Endodermal cell (in vitro differentiated cells): ENCODE measurements around the gene SLC6A13. TPM values are rescaled to one million over a fixed set of nuclear protein-coding genes. Genes with fewer than 3 reads are reported as not detected.

Experiments
- DNase-seq: peaks from one replicate; pipeline ENCODE4 v3.0.0-alpha.2; 2017
- H3K27ac ChIP-seq: 2 replicates; pipeline ENCODE4 v1.5.1; 2013; ENCODE audit warnings: mild to moderate bottlenecking, low read depth, low read length, moderate library complexity
- H3K27me3 ChIP-seq: 2 replicates; pipeline ENCODE4 v1.6.1; 2013; ENCODE audit warnings: mild to moderate bottlenecking, low read length, moderate library complexity; ENCODE audit not compliant: insufficient read depth, control insufficient read depth, poor library complexity, severe bottlenecking
- H3K36me3 ChIP-seq: 2 replicates; pipeline ENCODE4 v1.7.0; 2013; ENCODE audit warnings: mild to moderate bottlenecking, low read length, moderate library complexity; ENCODE audit not compliant: control insufficient read depth, insufficient read depth
- H3K4me1 ChIP-seq: one replicate; pipeline ENCODE4 v1.7.0; 2013; ENCODE audit warnings: low read length; ENCODE audit not compliant: control insufficient read depth, insufficient read depth
- H3K4me3 ChIP-seq: 2 replicates; pipeline ENCODE4 v1.5.1; 2013; ENCODE audit warnings: mild to moderate bottlenecking, low read length, moderate library complexity
- H3K9ac ChIP-seq: 2 replicates; pipeline ENCODE4 v1.6.1; 2013; ENCODE audit warnings: mild to moderate bottlenecking, low read length, moderate library complexity; ENCODE audit not compliant: poor library complexity, severe bottlenecking; ENCODE audit errors: extremely low read depth
- H3K9me3 ChIP-seq: 2 replicates; pipeline ENCODE4 v1.6.1; 2013; ENCODE audit warnings: mild to moderate bottlenecking, low read length, moderate library complexity; ENCODE audit not compliant: control insufficient read depth
- H3K27ac Mint-ChIP-seq: 2 replicates; pipeline ENCODE4 v1.8.0; 2020; ENCODE audit warnings: mixed read lengths
- H3K27me3 Mint-ChIP-seq: 2 replicates; pipeline ENCODE4 v1.8.0; 2021; ENCODE audit warnings: mild to moderate bottlenecking, mixed read lengths; ENCODE audit not compliant: insufficient read depth
- H3K36me3 Mint-ChIP-seq: 2 replicates; pipeline ENCODE4 v1.8.0; 2020; ENCODE audit warnings: low read depth, mixed read lengths
- H3K4me1 Mint-ChIP-seq: 2 replicates; pipeline ENCODE4 v1.8.0; 2020; ENCODE audit warnings: mixed read lengths
- H3K4me3 Mint-ChIP-seq: 2 replicates; pipeline ENCODE4 v1.8.0; 2020; ENCODE audit warnings: mild to moderate bottlenecking, moderate library complexity, mixed read lengths
- H3K9me3 Mint-ChIP-seq: 2 replicates; pipeline ENCODE4 v1.8.0; 2020; ENCODE audit warnings: mild to moderate bottlenecking, mixed read lengths
- CTCF ChIP-seq: fragments of 200-600 bp; sonication (generic); conservative IDR thresholded peaks from 2 replicates; pipeline ENCODE4 v1.5.0; 2021; ENCODE audit warnings: antibody characterized with exemption, mild to moderate bottlenecking
- WGBS, 2 experiments: methylation state at CpG; one replicate each; pipeline versions ENCODE4 v1.1.5 to v1.1.7; 2013; ENCODE audit warnings: missing lambda C conversion rate in 2 of 2, mixed read lengths in 1 of 2; ENCODE audit not compliant: insufficient coverage in 1 of 2, insufficient read length in 1 of 2; 5-methylcytosine and 5-hydroxymethylcytosine counted together
- total RNA-seq, 2 donors: library from RNA; stranded (reverse); fragmentation: NEBNext Ultra II Directional in 1 of 2; extraction: Animal tissue kit (Norgen Biotek cat#: 25700) in 1 of 2; gene quantifications; 2 replicates in 1 of 2; 3 replicates in 1 of 2; pipeline ENCODE4 v1.2.1, GENCODE V29; 2021

SLC6A13 gene
- total RNA-seq, 2 donors from 2014 or later: 1.1 to 2.4 TPM

GRCh38 chr12:195156-195555, 67.5 kb downstream of the SLC6A13 start:
- WGBS, 2 experiments: 60 to 82% methylated on average over 3 to 5 of the region's 5 CpGs
- TF ChIP-seq CTCF: no peak
- H3K4me1 ChIP-seq: peaks cover 7% of the 10 kb centered on the region
- Mint-ChIP-seq H3K36me3 (no peaks in the 10 kb centered on the region), H3K4me3 (no peak overlapping the region), H3K4me1 (peaks cover 11% of the 10 kb centered on the region), H3K27me3 (peaks cover 74% of the 10 kb centered on the region), H3K27ac (no peak overlapping the region), H3K9me3 (no peaks in the 10 kb centered on the region)
- no peaks in the 10 kb centered on the region for H3K36me3 ChIP-seq
- no peak overlapping the region for H3K4me3 ChIP-seq
- no peak for DNase-seq
- H3K9me3 ChIP-seq: no peaks in the 10 kb centered on the region
- H3K27me3 ChIP-seq: peaks cover 14% of the 10 kb centered on the region
- no peak overlapping the region for H3K27ac ChIP-seq
- H3K9ac ChIP-seq: no peak overlapping the region

- Mint-ChIP-seq H3K27ac (no peak overlapping the region), H3K4me3 (no peak overlapping the region), H3K4me1 (peaks cover 11% of the 10 kb centered on the region), H3K27me3 (peaks cover 77% of the 10 kb centered on the region), H3K36me3 (no peaks in the 10 kb centered on the region), H3K9me3 (no peaks in the 10 kb centered on the region)
- peaks cover 23% of the 10 kb centered on the region for H3K27me3 ChIP-seq
- H3K9me3 ChIP-seq: no peaks in the 10 kb centered on the region
- no peak overlapping the region for H3K4me3 ChIP-seq
- DNase-seq: no peak
- peaks cover 7% of the 10 kb centered on the region for H3K4me1 ChIP-seq
- no peaks in the 10 kb centered on the region for H3K36me3 ChIP-seq
- no peak overlapping the region for H3K9ac ChIP-seq
- no peak overlapping the region for H3K27ac ChIP-seq
- WGBS, 2 experiments: 90% methylated on average over 7 of the region's 7 CpGs
- TF ChIP-seq CTCF: no peak
Measured at GRCh38 chr12:194276-194675, 68.4 kb downstream of the SLC6A13 start.

- Mint-ChIP-seq H3K27me3 (peaks cover 81% of the 10 kb centered on the region), H3K36me3 (no peaks in the 10 kb centered on the region), H3K4me3 (no peak overlapping the region), H3K9me3 (no peaks in the 10 kb centered on the region), H3K4me1 (peaks cover 7% of the 10 kb centered on the region), H3K27ac (no peak overlapping the region)
- Histone ChIP-seq H3K9me3 (no peaks in the 10 kb centered on the region), H3K9ac (no peak overlapping the region), H3K4me1 (peaks cover 7% of the 10 kb centered on the region), H3K27ac (no peak overlapping the region), H3K4me3 (no peak overlapping the region), H3K36me3 (no peaks in the 10 kb centered on the region), H3K27me3 (peaks cover 28% of the 10 kb centered on the region)
- TF ChIP-seq CTCF: no peak
- DNase-seq: no peak
- 88 to 93% methylated on average over 8 to 10 of the region's 10 CpGs for WGBS, 2 experiments
Measured at GRCh38 chr12:193261-193660, 69.4 kb downstream of the SLC6A13 start.
